B cell (primary cell): Measurements from ENCODE around the gene RBP2.

Source experiments
- EZH2 ChIP-seq: IDR thresholded peaks from 2 replicates; pipeline ENCODE4 v1.6.1; 2012; ENCODE audit warnings: borderline replicate concordance, low read depth, mild to moderate bottlenecking, moderate library complexity, low read length; ENCODE audit not compliant: insufficient read depth, poor library complexity, severe bottlenecking
- TF ChIP-seq, protein P1 (sequence below): fragments of 200-600 bp; IDR thresholded peaks from one replicate; pipeline ENCODE4 v1.8.0; 2022; ENCODE audit warnings: antibody characterized with exemption, mild to moderate bottlenecking

DNA sequence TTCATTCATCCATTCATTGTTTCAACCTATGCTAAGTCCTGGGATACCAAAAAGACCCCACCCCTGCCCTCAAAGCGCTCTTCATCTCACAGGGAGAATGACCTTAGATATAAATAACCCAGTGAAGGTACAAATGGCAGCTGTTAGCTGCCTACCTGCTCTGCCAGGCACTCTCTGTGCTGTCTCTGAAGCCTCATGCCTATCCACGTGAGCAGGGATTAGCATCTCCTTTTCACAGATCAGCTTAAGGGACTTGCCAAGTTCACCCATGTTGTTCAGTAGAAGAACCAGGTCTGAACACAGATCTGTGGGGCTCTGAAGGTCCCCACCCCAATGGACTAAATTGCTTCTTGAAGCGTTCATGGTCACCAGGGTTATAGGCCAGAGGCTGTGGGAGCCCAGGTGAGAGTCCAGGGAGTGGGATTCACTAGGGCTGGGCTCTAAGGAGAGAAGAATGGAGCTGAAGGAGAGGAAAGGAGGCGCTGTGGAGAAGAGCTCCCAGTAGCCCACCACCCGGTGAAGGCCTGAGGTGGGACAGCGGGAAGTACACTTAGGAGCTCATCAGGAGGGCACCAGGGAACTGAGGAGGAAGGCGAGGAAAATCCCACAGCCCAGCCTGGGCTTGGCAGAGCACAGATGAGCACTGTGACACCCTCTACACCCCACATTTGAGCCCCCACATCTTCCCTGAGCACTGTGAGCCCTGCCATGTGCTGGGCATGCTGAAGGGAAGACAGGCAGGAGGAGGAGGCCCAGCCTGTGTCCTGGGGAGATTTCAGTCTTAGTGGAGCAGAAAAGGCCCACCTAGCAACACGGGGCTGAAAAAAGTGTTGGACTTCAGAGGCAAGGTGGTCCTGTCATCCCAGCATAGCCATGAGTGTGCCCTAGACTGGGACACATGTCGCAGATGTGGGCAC is 42.9 kb upstream of the RBP2 start:
- TF ChIP-seq, protein P1, sequence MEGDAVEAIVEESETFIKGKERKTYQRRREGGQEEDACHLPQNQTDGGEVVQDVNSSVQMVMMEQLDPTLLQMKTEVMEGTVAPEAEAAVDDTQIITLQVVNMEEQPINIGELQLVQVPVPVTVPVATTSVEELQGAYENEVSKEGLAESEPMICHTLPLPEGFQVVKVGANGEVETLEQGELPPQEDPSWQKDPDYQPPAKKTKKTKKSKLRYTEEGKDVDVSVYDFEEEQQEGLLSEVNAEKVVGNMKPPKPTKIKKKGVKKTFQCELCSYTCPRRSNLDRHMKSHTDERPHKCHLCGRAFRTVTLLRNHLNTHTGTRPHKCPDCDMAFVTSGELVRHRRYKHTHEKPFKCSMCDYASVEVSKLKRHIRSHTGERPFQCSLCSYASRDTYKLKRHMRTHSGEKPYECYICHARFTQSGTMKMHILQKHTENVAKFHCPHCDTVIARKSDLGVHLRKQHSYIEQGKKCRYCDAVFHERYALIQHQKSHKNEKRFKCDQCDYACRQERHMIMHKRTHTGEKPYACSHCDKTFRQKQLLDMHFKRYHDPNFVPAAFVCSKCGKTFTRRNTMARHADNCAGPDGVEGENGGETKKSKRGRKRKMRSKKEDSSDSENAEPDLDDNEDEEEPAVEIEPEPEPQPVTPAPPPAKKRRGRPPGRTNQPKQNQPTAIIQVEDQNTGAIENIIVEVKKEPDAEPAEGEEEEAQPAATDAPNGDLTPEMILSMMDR, result no peak
- TF ChIP-seq EZH2, result no peak
